GM19467 (cell line): Measurements from ENCODE around the gene CD83.
A peak's percentile ranks its signal among the peaks of the same experiment; 100 is the strongest.
"Not testable (repeated sequence)": the region's sequence is repeated elsewhere in the genome, so short reads cannot be mapped to it uniquely, and the experiment has no call there.

Experiments
- ATAC-seq: cut with Tn5 transposase; IDR thresholded peaks from one replicate; pipeline ENCODE4 v1.9.1; 2021; ENCODE audit warnings: mild to moderate bottlenecking, moderate library complexity; ENCODE audit not compliant: unreplicated experiment

CD83 gene, protein sequence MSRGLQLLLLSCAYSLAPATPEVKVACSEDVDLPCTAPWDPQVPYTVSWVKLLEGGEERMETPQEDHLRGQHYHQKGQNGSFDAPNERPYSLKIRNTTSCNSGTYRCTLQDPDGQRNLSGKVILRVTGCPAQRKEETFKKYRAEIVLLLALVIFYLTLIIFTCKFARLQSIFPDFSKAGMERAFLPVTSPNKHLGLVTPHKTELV

DNA sequence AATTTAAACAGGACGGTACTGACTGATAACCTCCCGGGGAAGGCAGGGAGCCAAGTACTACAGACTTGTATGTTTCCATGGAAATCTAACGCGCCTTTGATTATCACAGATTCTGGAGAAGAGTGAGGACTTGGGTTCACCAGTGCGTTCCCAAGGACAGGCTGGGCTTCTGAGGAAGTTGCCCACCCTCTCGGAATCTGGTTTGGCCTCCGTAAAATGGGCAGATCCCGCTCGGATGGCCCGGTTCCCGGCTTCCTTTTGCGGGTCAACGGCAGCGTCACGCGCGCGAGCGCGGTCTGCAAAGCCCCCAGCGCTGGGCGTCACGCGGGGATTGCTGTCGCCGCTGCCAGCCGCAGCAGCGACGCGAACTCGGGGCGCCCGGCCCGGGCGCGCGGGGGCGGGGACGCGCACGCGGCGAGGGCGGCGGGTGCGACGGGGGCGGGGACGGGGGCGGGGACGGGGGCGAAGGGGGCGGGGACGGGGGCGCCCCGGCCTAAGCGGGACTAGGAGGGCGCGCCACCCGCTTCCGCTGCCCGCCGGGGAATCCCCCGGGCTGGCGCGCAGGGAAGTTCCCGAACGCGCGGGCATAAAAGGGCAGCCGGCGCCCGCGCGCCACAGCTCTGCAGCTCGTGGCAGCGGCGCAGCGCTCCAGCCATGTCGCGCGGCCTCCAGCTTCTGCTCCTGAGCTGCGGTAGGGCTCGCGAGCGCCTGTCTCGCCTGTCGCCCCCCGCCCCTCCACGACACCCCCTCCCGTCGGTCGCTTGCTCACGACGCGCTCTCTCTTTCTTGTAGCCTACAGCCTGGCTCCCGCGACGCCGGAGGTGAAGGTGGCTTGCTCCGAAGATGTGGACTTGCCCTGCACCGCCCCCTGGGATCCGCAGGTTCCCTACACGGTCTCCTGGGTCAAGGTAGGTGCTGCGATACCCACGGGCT lies at the start of gene CD83:
Gene CD83, plus strand, starts transcription at position 615 of the 933 bp plus-strand sequence. Its CDS starts 40 bp downstream, at position 655.
- peak; percentile 55 for ATAC-seq

- no peak for ATAC-seq
Measured at GRCh38 chr6:14068133-14068532, 49.4 kb upstream of the CD83 start.

- no peak for ATAC-seq
Measured at GRCh38 chr6:14068623-14069022, 48.9 kb upstream of the CD83 start.

DNA sequence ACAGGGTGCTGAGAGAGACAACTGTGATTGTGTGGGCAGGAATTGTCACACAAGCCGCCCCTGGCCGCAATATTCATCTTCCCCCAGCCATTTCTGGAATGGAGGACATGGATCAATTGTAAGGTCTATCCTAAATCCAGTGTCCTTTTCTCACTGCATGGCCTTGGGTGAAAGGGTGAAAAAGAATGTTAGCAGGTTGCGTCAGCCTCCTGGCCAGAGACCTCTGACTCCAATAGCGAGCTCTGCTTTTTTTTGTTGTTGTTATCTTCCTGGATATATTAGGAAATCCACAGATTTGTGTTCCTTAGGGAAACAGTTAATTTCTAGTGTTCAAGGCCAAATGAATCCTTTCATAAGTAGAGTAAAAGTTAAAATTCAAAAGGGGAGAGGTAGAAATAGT lies 47.1 kb upstream of the CD83 start:
- ATAC-seq = no peak

DNA sequence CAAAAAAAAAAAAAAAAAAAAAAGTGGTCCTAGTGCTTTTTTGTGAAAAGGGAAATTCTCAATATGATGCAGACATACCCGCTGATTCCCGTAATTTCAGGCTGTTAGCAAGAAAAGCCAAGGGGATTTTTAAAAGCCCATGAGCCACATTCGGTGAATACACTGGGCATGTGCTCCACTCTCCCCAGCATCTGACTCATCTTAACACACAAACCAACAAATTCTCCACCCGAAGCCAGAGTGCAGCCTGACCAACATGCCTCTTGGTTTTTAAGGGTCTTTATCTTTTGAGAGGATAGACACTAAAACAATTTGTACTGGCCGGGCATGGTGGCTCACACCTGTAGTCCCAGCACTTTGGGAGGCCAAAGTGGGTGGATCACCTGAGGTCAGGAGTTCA lies 45.5 kb upstream of the CD83 start:
- no peak for ATAC-seq

- ATAC-seq = not testable (repeated sequence)
Measured at GRCh38 chr6:14073561-14074354, 43.8 kb upstream of the CD83 start.

DNA sequence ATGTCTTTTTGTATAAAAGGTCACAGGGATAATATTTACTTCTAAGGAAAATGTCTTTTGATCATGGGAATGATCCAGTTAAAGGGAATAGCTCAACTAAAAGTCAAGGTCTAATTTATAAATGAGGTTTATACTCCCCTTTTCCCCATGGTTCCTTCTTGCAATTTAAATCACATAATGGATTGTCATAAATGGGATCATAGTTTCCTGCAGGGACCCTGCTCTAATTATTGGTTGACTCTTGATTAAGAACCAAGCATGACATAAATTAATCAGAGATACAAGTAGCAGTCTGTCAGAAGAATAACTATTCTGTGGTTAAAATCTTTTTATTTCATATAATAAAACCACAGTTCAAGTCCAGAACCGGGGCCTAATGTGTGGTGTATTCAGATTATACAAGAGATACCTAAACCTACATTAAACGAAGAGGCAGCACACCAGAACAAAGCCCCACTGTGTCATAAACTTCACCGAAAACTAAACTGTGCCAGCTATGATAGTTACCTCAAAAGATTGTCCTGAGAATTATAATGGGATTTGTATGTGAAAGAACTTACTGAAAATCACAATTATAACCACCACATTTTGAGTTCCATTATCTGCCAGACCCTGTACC lies 43.0 kb upstream of the CD83 start:
- ATAC-seq = no peak

DNA sequence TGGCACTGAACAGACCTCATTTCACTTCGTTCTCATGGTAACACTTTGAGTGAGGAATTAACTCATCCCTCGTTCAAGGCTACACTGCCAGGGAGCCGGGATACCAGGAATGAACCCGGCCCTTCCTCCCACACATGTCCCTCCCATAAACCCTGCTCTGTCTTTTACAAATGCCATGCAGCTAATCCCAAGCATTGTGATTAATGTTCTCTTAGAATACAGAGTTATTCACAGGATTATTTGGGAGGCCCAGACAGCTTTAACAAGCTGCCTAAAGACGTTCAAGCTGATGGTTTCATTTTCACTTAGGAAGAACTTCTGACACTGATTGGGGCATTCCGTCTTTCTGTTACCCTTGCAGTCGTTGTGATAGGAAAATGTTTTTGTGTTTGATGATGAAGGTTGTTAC lies 42.5 kb upstream of the CD83 start:
- ATAC-seq = peak; percentile 57

DNA sequence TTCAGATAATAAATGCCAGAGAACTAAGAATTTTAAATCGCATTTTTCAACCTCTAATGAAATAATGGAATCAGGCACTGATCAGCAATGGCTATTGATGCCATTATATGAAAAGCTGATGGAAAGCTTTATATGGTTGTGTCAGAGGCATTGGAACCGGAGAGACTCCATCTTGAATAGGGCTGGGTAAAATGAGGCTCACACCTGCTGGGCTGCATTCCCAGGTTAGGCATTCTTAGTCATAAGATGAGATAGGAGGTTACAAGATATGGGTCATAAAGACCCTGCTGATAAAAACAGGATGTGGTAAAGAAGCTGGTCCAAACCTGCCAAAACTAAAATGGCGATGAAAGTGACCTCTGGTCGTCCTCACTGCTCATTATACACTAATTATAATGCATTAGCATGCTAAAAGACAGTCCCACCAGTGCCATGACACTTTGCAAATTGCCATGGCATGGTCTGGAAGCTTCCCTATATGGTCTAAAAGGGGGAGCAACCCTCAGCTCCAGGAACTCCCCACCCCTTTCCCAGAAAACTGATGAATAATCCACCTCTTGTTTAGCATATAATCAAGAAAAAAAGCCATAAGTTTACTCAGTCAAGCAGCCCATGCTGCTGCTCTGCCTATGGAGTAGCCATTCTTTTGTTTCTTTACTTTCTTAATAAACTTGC lies 40.2 kb upstream of the CD83 start:
- no peak for ATAC-seq

- ATAC-seq = no peak
Measured at GRCh38 chr6:14079433-14079832, 38.1 kb upstream of the CD83 start.

DNA sequence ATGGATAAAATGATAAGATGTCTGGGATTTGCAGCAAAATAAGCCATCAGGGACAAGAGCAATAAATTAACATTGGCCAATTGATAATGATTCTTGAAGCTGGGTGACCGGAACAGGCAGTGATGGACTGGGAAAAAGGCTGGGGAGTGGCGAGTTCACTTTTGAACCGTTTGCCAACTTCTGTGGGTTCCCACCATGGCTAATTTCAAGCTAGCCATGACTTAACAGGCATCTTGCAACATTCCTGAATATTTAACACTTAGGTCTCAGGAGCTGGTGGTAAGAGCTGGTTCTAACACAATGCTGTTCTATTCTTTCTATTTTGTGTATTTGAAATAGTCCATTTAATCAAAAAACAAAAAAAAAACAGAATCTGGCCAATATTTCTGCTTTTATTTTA lies 37.6 kb upstream of the CD83 start:
- no peak for ATAC-seq

GRCh38 chr6:14081126-14081525 lies 36.4 kb upstream of the CD83 start:
- no peak for ATAC-seq

- no peak for ATAC-seq
Measured at GRCh38 chr6:14082771-14083170, 34.8 kb upstream of the CD83 start.

- no peak for ATAC-seq
Measured at GRCh38 chr6:14083262-14083661, 34.3 kb upstream of the CD83 start.

- ATAC-seq = no peak
Measured at GRCh38 chr6:14083751-14084150, 33.8 kb upstream of the CD83 start.

- ATAC-seq = no peak
Measured at GRCh38 chr6:14084388-14084787, 33.2 kb upstream of the CD83 start.

GRCh38 chr6:14085176-14085787 lies 32.3 kb upstream of the CD83 start:
- no peak for ATAC-seq

DNA sequence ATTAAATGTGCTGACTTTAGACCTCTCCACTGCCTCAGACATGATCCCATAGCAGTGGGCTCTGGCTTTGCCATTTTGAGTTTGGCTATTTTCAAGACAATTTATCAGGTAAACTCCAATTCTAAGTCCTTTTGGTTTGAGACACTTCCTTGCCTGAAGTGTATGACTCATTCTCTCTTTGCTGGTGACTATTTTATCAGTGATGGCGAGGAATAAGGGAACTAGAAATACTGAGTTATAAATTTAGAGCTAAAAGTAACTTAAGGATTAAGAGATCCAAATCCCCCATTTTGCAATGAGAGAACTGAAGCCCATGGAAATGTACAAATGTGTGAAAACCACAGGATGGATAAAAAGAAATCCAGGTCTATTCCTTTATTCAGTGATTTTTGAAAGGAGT lies 30.9 kb upstream of the CD83 start:
- ATAC-seq = no peak

GRCh38 chr6:14088600-14089192 lies 28.9 kb upstream of the CD83 start:
- no peak for ATAC-seq

GRCh38 chr6:14089224-14089623 lies 28.3 kb upstream of the CD83 start:
- ATAC-seq = peak; percentile 37
